ENCODE measurements around the gene CHST9. TPM values are rescaled to one million over a fixed set of nuclear protein-coding genes. Genes with fewer than 3 reads are reported as not detected.

CHST9 gene
- polyA plus RNA-seq, 1 donor (not counting 4 experiments of a cell fraction or from before 2014, with no cell fraction given): 0.07 TPM

- Histone ChIP-seq H3K36me3 (ENCODE audit: control insufficient read depth in 2 of 2, extremely low read depth in 1 of 2, insufficient read depth in 2 of 2, low read length in 2 of 2) (no peaks in the 10 kb centered on the region), H3K4me1 (ENCODE audit: control insufficient read depth, extremely low read depth, insufficient read depth, low read length) (no peaks in the 10 kb centered on the region), H3K9ac (ENCODE audit: control insufficient read depth, extremely low read depth, insufficient read depth, low read length) (no peak overlapping the region), H3K27ac (ENCODE audit: control insufficient read depth, insufficient read depth, low read length) (no peak overlapping the region), H3K79me2 (ENCODE audit: control insufficient read depth, insufficient read depth, low read length) (no peaks in the 10 kb centered on the region), H4K20me1 (ENCODE audit: control insufficient read depth, extremely low read depth, insufficient read depth, low read length) (no peaks in the 10 kb centered on the region), H3K27me3 (ENCODE audit: control insufficient read depth, extremely low read depth, insufficient read depth, low read length) (no peaks in the 10 kb centered on the region), H3K9me1 (ENCODE audit: control insufficient read depth, extremely low read depth, insufficient read depth, low read length) (no peaks in the 10 kb centered on the region), H3K4me3 (ENCODE audit: control insufficient read depth in 2 of 3, extremely low read depth in 1 of 3, insufficient read depth in 2 of 3, low read depth in 1 of 3, low read length in 3 of 3) (no peak overlapping the region), H2AFZ (ENCODE audit: control insufficient read depth, low read length) (no peak overlapping the region), H3K9me3 (ENCODE audit: control insufficient read depth, low read depth, low read length) (no peaks in the 10 kb centered on the region), H3K4me2 (ENCODE audit: control insufficient read depth, extremely low read depth, insufficient read depth, low read depth, low read length) (no peak overlapping the region)
- FAIRE-seq (no peak), DNase-seq (ENCODE audit: low read depth, low spot score) (no peak)
- dilution Hi-C loops (cut with MboI; ENCODE audit: extremely low pct_ligation_motif_present, low sequenced_read_pairs): no loop called here
- TF ChIP-seq EZH2 (IDR thresholded peaks at IDR 0.05; ENCODE audit: low read length): no peak
- no peak for TF ChIP-seq CTCF (optimal IDR thresholded peaks at IDR 0.05 in 1 of 3, IDR thresholded peaks at IDR 0.05 in 1 of 3, conservative IDR thresholded peaks at IDR 0.05 in 1 of 3; ENCODE audit: extremely low read depth in 1 of 3, insufficient read depth in 2 of 3, low read length in 3 of 3)
These were observed 6.7 kb downstream of the CHST9 start for GRCh38 chr18:27178424-27178823.

- H3K36me3 ChIP-seq (ENCODE audit: control insufficient read depth in 2 of 2, extremely low read depth in 1 of 2, insufficient read depth in 2 of 2, low read length in 2 of 2): no peaks in the 10 kb centered on the region
- no peak overlapping the region for H3K4me2 ChIP-seq (ENCODE audit: control insufficient read depth, extremely low read depth, insufficient read depth, low read depth, low read length)
- dilution Hi-C loops (cut with MboI; ENCODE audit: extremely low pct_ligation_motif_present, low sequenced_read_pairs): no loop called here
- H2AFZ ChIP-seq (ENCODE audit: control insufficient read depth, low read length): no peak overlapping the region
- TF ChIP-seq CTCF (optimal IDR thresholded peaks at IDR 0.05 in 1 of 3, IDR thresholded peaks at IDR 0.05 in 1 of 3, conservative IDR thresholded peaks at IDR 0.05 in 1 of 3; ENCODE audit: extremely low read depth in 1 of 3, insufficient read depth in 2 of 3, low read length in 3 of 3) (no peak), EZH2 (IDR thresholded peaks at IDR 0.05; ENCODE audit: low read length) (no peak)
- DNase-seq (ENCODE audit: low read depth, low spot score) (no peak), FAIRE-seq (no peak)
- H3K9ac ChIP-seq (ENCODE audit: control insufficient read depth, extremely low read depth, insufficient read depth, low read length): no peak overlapping the region
- no peak overlapping the region for H3K27ac ChIP-seq (ENCODE audit: control insufficient read depth, insufficient read depth, low read length)
- no peaks in the 10 kb centered on the region for H3K4me1 ChIP-seq (ENCODE audit: control insufficient read depth, extremely low read depth, insufficient read depth, low read length)
- H3K27me3 ChIP-seq (ENCODE audit: control insufficient read depth, extremely low read depth, insufficient read depth, low read length): no peaks in the 10 kb centered on the region
- H3K9me1 ChIP-seq (ENCODE audit: control insufficient read depth, extremely low read depth, insufficient read depth, low read length): no peaks in the 10 kb centered on the region
- H4K20me1 ChIP-seq (ENCODE audit: control insufficient read depth, extremely low read depth, insufficient read depth, low read length): no peaks in the 10 kb centered on the region
- H3K9me3 ChIP-seq (ENCODE audit: control insufficient read depth, low read depth, low read length): no peaks in the 10 kb centered on the region
- no peaks in the 10 kb centered on the region for H3K79me2 ChIP-seq (ENCODE audit: control insufficient read depth, insufficient read depth, low read length)
- no peak overlapping the region for H3K4me3 ChIP-seq (ENCODE audit: control insufficient read depth in 2 of 3, extremely low read depth in 1 of 3, insufficient read depth in 2 of 3, low read depth in 1 of 3, low read length in 3 of 3)
These were observed 9.2 kb downstream of the CHST9 start for GRCh38 chr18:27175914-27176313.

Measured in keratinocyte (primary cell).